Measurements from ENCODE around the gene ANKRD13D. TPM values are rescaled to one million over a fixed set of nuclear protein-coding genes. Genes with fewer than 3 reads are reported as not detected.

ANKRD13D gene
- 25.2 and 40.3 TPM in 2 replicates for total RNA-seq (2014; rRNA removed; shearing (Covaris generic))

- in situ Hi-C loops (cut with HindIII; ENCODE audit: low sequenced_read_pairs), result no loop called here
- DNase-seq (ENCODE audit: low spot score), result no peak
Measured at GRCh38 chr11:67289226-67289650, at the start of gene ANKRD13D. Gene ANKRD13D, plus strand, starts transcription at chr11:67289303. Its CDS starts 158 bp downstream, at chr11:67289461.

GRCh38 chr11:67239783-67240575 is 49.1 kb upstream of the ANKRD13D start:
- peak; percentile 99 for DNase-seq (ENCODE audit: low spot score)

GRCh38 chr11:67240576-67241389 is 48.3 kb upstream of the ANKRD13D start:
- peak; percentile 56 for DNase-seq (ENCODE audit: low spot score)
- in situ Hi-C loops (cut with HindIII; ENCODE audit: low sequenced_read_pairs), result no loop called here

More at GRCh38 chr11:67239783-67240575, 49.1 kb upstream of the ANKRD13D start:
- in situ Hi-C loops (cut with HindIII; ENCODE audit: low sequenced_read_pairs), result loop anchor here (10.0 kb wide), 1 partner anchor 125 kb away; the partner anchor contains the start of gene KDM2A

- no peak for DNase-seq (ENCODE audit: low spot score)
- in situ Hi-C loops (cut with HindIII; ENCODE audit: low sequenced_read_pairs), result no loop called here
Measured at GRCh38 chr11:67242548-67242947, 46.6 kb upstream of the ANKRD13D start.

GRCh38 chr11:67243051-67243450 is 46.1 kb upstream of the ANKRD13D start:
- DNase-seq (ENCODE audit: low spot score), result no peak
- in situ Hi-C loops (cut with HindIII; ENCODE audit: low sequenced_read_pairs), result no loop called here

- no peak for DNase-seq (ENCODE audit: low spot score)
- in situ Hi-C loops (cut with HindIII; ENCODE audit: low sequenced_read_pairs), result no loop called here
Measured at GRCh38 chr11:67245046-67245445, 44.1 kb upstream of the ANKRD13D start.

- in situ Hi-C loops (cut with HindIII; ENCODE audit: low sequenced_read_pairs), result no loop called here
- no peak for DNase-seq (ENCODE audit: low spot score)
Measured at GRCh38 chr11:67247946-67248550, 41.1 kb upstream of the ANKRD13D start.

- in situ Hi-C loops (cut with HindIII; ENCODE audit: low sequenced_read_pairs), result no loop called here
Measured at GRCh38 chr11:67248653-67249052, 40.5 kb upstream of the ANKRD13D start.

GRCh38 chr11:67250059-67251043 is 38.8 kb upstream of the ANKRD13D start:
- no peak for DNase-seq (ENCODE audit: low spot score)
- in situ Hi-C loops (cut with HindIII; ENCODE audit: low sequenced_read_pairs), result loop anchor here (10.0 kb wide), 1 partner anchor 64 kb away; no protein-coding TSS in a partner anchor

More at GRCh38 chr11:67248653-67249052, 40.5 kb upstream of the ANKRD13D start:
- no peak for DNase-seq (ENCODE audit: low spot score)

- no peak for DNase-seq (ENCODE audit: low spot score)
- in situ Hi-C loops (cut with HindIII; ENCODE audit: low sequenced_read_pairs), result loop anchor here (10.0 kb wide), 1 partner anchor 63 kb away; no protein-coding TSS in a partner anchor
Measured at GRCh38 chr11:67251841-67252240, 37.3 kb upstream of the ANKRD13D start.

- no peak for DNase-seq (ENCODE audit: low spot score)
- in situ Hi-C loops (cut with HindIII; ENCODE audit: low sequenced_read_pairs), result loop anchor here (10.0 kb wide), 1 partner anchor 62 kb away; no protein-coding TSS in a partner anchor
Measured at GRCh38 chr11:67252831-67253239, 36.3 kb upstream of the ANKRD13D start.

GRCh38 chr11:67253872-67254624 is 35.1 kb upstream of the ANKRD13D start:
- in situ Hi-C loops (cut with HindIII; ENCODE audit: low sequenced_read_pairs), result loop anchor here (10.0 kb wide), 1 partner anchor 61 kb away; no protein-coding TSS in a partner anchor
- DNase-seq (ENCODE audit: low spot score), result no peak

GRCh38 chr11:67254798-67255197 is 34.3 kb upstream of the ANKRD13D start:
- no peak for DNase-seq (ENCODE audit: low spot score)
- in situ Hi-C loops (cut with HindIII; ENCODE audit: low sequenced_read_pairs), result loop anchor here (10.0 kb wide), 1 partner anchor 60 kb away; no protein-coding TSS in a partner anchor

- in situ Hi-C loops (cut with HindIII; ENCODE audit: low sequenced_read_pairs), result loop anchor here (10.0 kb wide), 1 partner anchor 59 kb away; no protein-coding TSS in a partner anchor
- no peak for DNase-seq (ENCODE audit: low spot score)
Measured at GRCh38 chr11:67255353-67255752, 33.8 kb upstream of the ANKRD13D start.

- no peak for DNase-seq (ENCODE audit: low spot score)
- in situ Hi-C loops (cut with HindIII; ENCODE audit: low sequenced_read_pairs), result loop anchor here (10.0 kb wide), 1 partner anchor 59 kb away; no protein-coding TSS in a partner anchor
Measured at GRCh38 chr11:67255864-67256263, 33.2 kb upstream of the ANKRD13D start.

- no peak for DNase-seq (ENCODE audit: low spot score)
- in situ Hi-C loops (cut with HindIII; ENCODE audit: low sequenced_read_pairs), result loop anchor here (10.0 kb wide), 1 partner anchor 58 kb away; no protein-coding TSS in a partner anchor
Measured at GRCh38 chr11:67256477-67257135, 32.5 kb upstream of the ANKRD13D start.

GRCh38 chr11:67260406-67260805 is 28.7 kb upstream of the ANKRD13D start:
- in situ Hi-C loops (cut with HindIII; ENCODE audit: low sequenced_read_pairs), result no loop called here
- DNase-seq (ENCODE audit: low spot score), result no peak

All from G401 (cell line).